IPS-NIHi7 (cell line): ENCODE measurements around the gene CACNA1B.
"Not testable (repeated sequence)": the region's sequence is repeated elsewhere in the genome, so short reads cannot be mapped to it uniquely, and the experiment has no call there.

Experiments
- DNase-seq: peaks from one replicate; pipeline ENCODE4 v3.0.0; 2012; ENCODE audit warnings: mixed read lengths; ENCODE audit errors: extremely low spot score

Gene CACNA1B

DNA sequence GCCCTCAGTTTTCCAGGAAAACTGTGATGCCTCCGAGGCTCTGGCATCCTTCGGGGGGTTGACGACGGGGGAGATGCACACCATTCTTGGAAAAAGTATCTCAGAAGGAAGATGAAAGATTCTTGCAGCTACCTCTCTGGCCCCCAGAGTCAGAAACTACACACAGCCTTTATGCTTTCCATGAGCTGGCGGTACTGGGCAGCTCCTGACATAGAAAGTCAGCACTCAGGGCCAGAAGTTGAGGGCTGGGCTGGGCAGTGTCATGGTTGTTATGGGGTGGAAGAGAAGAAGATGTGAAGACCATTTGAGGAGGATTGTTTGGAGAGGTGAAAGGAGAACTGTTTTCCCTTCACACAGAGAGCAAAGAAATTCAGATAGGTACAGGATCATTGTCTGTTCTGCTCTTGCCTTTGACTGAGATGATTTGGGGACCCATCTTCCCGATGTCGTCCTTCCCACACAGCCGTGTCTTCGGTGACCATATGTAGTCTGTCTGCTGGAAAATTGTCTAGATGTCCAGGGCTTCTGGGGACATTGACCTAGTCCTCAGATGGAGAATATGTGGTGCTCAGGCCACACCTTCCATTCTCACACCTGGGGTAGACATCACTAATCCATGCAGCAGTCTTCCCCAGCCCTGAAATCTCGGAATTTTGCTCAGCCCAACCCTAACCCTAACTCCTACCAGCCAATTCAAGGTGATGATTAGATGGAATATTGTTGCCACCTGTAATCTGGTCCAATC is 237.1 kb downstream of the CACNA1B start:
- DNase-seq = no peak

DNA sequence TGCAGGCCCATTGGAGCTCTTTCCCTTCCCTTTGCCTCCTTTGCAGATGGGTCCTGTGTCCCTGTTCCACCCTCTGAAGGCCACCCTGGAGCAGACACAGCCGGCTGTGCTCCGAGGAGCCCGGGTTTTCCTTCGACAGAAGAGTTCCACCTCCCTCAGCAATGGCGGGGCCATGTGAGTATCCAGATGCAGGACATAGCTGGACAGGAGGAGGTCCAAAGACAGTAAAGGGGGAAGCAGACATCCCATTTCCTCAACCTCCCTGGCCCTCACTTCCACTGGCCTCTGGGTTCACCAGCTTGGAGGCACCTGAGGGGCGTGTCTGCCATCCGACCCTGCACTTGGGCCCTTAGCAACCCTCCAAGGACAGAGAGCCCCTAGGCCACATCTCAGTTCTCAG is 237.9 kb downstream of the CACNA1B start:
- no peak for DNase-seq

DNA sequence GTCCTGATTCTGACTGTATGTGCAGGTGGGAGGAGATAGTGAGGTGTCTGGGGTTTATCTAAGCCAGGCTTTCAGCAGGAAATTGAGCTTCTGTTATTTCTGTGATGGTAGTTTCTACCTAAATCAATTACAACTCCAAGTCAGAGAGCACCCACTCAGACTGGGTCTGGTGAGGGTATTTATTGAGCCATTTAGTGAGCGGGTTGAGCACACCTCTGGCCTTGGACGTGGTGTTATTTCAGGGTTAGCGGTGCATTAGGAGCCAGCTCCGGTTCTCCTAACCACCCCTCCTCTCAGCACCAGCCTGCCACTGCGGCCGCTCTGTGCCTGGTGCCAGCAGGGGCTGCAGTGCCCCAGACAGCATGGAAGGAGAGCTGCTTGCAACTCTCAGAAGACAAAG is 238.9 kb downstream of the CACNA1B start:
- DNase-seq = no peak

DNA sequence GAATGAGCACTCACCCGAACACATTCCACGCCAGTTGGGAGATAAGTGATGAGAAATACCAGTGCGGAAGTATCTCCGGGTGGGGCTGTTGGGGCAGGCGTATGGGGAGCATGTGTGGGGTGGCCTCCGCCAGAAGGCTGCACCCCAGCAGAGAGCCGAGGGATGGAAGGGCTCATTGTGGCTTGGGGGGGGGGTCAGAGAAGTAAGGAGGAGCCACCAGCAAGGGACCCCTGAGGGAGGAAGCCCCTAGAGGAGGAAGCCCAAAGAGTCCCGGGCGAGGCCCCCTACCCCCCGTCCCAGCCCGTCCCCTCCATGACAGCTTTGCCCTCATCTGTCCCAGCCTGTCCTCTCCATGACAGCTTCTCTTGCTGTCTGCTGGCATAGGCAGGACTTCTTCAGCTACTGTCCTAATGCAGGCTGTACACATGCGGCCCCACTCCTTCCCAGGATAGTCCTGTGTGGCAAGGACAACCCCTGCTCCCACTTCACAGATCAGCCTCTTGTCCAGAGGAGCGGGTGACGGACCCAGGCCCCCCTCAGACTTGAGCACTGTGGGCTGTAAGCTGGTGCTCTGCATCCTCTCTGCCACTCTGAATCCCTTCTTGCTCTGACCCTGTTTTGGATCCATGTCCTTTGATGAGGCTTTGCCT is 239.6 kb downstream of the CACNA1B start:
- no peak for DNase-seq

DNA sequence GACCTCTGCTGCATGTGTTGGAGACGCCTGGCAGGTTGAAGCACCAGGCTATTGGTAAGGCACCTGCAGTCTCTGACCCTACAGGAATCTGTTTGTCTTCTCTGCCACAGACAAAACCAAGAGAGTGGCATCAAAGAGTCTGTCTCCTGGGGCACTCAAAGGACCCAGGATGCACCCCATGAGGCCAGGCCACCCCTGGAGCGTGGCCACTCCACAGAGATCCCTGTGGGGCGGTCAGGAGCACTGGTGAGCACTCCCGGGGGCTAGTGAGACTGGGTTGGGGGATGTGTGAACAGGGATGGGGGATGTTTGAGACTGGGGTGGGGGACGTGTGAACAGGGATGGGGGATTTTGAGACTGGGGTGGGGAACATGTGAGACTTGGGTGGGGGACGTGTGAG is 240.3 kb downstream of the CACNA1B start:
- DNase-seq = no peak

DNA sequence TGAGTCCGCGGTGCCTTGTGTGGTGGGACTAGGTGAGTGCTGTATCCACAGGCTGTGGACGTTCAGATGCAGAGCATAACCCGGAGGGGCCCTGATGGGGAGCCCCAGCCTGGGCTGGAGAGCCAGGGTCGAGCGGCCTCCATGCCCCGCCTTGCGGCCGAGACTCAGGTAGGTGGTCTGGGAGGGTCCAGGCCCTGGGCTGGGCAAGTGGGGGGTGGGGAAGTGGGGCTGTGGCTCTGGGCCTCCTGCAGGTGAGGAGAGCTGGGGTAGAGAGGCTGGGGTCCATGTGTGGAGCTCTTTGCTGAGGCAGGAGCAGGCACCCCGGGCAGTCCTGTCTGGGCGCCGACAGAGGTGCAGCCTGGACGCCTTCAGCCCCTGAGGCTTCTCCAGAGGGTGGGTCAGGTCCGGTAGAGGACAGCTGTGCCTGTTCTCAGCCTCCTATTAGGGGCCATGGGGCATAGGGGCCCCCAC is 241.1 kb downstream of the CACNA1B start:
- no peak for DNase-seq

DNA sequence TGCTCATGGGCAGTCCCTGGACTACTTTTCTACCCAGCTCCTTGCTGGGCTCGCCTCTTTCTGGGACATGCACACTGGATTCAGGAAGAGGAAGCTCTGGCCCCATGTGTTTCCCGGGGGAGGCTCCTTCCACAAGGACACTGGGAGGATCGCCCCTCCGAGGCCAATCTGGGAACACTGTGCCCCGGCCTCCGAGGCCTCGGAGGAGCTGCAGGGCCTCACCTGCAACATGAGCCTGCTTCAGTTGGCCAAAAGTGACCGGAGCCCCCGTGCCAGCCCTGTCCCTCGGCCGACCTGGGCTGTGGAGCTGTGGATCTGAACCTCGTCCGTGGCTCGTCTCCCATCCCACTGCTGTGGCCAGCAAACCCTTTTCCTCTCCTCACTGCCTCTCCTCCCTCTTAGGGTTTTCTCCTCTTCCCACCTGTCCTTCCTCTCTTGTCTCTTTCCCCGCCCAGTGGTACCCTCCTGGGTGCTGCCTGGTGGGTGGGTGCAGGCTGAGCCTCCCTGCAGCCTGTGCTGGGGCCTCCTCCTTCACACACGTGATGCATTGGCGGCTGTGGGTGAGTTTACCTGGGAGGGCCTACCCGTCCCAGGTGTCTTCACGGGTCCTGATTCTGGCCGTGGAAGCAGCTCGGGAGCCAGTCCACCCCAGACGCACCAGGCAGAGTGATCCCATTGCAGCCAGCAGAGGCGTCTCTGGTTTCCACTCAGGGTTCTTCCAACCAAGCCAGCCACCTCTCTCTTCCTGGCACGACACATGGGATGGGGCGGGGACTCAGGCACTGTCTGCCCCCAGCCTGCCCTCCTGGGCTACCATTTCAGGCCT is 241.8 kb downstream of the CACNA1B start:
- DNase-seq = no peak

DNA sequence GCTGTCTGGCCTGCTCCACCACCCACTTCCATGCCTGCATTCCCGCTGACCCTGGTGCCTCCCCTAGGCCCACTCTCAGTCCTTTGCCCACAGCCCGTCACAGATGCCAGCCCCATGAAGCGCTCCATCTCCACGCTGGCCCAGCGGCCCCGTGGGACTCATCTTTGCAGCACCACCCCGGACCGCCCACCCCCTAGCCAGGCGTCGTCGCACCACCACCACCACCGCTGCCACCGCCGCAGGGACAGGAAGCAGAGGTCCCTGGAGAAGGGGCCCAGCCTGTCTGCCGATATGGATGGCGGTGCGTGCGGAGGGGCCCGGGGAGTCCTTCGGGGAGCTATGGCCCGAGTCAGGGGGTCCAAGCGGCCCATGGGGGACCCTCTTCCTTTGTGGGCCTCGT is 242.5 kb downstream of the CACNA1B start:
- no peak for DNase-seq

DNA sequence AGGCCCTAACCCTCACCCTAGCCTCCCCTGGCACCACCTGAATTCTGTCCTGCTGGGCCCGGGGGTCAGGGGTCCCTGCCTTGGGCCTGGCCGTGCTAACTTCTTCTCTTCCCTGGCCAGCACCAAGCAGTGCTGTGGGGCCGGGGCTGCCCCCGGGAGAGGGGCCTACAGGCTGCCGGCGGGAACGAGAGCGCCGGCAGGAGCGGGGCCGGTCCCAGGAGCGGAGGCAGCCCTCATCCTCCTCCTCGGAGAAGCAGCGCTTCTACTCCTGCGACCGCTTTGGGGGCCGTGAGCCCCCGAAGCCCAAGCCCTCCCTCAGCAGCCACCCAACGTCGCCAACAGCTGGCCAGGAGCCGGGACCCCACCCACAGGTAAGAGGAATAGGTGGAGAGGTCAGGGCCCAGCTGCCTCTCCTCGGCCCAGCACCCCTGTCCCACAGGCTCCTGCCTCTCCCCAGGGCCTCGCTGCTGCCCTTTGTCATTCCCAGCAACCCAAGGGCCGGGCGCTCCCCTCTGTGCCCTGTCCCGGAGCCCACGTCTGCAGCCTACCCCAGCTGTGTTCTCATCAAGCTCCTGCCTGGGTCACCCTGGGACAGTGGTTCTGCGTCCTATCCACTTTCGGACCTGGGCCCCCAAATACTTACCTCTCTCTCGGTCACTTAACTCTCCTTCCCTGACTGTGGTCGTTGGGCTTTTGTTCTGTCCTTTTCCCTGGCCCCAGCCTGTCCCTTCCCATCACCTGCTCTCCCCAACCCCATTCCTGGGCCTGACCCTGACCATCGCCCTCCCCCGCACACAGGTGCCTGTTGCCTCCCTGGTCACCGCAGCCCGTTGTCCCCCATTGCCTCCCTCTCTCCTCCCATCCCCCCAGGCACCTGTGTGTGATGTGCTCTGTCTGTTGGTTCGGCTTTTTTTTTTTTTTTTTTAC is 243.2 kb downstream of the CACNA1B start:
- no peak for DNase-seq

DNA sequence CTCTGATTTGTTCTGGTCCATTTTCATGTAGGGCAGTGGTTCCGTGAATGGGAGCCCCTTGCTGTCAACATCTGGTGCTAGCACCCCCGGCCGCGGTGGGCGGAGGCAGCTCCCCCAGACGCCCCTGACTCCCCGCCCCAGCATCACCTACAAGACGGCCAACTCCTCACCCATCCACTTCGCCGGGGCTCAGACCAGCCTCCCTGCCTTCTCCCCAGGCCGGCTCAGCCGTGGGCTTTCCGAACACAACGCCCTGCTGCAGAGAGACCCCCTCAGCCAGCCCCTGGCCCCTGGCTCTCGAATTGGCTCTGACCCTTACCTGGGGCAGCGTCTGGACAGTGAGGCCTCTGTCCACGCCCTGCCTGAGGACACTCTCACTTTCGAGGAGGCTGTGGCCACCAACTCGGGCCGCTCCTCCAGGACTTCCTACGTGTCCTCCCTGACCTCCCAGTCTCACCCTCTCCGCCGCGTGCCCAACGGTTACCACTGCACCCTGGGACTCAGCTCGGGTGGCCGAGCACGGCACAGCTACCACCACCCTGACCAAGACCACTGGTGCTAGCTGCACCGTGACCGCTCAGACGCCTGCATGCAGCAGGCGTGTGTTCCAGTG is 244.0 kb downstream of the CACNA1B start:
- no peak for DNase-seq

DNA sequence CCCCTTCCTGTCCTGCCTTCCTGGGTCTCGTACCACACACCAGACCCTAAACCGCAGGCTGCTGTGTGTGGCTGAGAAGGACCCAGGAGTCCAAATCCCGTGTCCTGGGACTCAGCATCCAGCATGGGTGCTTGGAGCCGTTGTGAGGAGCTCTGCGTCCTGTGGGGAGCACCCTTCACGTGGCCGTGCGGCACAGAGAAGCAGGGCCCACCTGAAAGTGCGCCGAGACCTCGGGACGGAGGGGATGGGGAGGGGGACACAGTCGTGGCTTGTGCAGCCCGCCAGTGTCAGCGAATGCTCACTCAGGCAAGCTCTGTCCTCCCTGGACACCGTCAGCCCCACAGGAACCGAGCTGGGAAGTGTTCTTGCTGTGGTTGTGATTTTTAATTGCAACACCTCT is 244.6 kb downstream of the CACNA1B start:
- DNase-seq = no peak

DNA sequence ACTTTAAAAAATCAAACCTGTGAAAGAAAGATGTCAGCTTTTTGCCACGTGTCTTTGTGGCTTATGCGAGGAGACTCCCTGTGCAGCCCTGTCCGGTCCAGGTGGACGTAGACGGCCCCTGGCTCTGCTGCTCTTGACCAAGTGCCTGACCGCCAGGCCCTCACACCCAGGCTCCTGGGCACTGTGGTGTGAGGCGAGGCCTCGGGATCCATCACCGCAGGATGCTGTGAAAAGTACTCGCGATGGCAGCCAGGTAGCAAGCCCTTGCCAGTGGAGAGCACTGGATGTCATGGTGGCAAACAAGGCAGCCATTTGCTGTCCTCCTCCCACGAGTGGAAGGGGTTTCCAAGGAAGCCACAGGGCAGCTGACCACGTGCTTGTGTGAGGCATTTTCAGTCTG is 245.1 kb downstream of the CACNA1B start:
- no peak for DNase-seq

DNA sequence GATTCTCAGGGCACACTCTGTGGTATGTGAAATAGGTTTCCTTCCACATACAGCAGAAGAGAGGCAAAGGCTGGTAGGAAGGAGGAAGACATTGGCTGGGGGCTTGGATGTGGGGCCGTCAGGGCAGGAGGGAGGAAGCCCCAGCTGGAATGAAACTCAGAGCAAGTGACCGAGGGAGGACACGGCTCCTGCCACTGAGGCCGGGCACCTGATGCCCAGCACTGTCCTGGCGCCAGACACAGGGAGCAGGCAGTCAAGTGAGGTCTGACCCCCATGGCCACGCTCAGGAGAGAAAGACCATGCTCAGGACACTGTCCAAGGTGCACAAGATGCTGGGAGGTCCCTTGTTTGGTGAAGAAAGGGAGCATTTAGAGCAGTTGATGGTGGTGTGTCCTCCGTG is 245.5 kb downstream of the CACNA1B start:
- no peak for DNase-seq

DNA sequence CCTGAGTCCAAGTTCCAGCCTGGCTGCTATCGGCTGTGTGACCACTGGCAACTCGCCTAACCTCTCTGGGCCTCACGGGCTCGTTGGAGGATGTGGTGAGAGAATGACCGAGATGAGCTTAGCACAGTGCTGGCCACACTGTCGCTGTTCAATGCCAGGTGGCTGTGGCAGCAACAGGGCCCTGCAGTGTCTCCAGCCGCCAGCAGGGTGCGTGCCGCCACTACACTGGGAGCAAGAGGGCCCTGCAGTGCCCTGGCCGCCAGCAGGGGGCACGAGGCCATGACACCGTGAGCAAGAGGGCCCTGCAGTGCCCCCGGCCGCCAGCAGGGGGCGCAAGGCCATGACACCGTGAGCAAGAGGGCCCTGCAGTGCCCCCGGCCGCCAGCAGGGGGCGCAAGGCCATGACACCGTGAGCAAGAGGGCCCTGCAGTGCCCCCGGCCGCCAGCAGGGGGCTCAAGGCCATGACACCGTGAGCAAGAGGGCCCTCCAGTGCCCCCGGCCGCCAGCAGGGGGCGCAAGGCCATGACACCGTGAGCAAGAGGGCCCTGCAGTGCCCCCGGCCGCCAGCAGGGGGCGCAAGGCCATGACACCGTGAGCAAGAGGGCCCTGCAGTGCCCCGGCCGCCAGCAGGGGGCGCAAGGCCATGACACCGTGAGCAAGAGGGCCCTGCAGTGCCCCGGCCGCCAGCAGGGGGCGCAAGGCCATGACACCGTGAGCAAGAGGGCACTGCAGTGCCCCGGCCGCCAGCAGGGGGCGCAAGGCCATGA is 248.7 kb downstream of the CACNA1B start:
- DNase-seq = not testable (repeated sequence)

DNA sequence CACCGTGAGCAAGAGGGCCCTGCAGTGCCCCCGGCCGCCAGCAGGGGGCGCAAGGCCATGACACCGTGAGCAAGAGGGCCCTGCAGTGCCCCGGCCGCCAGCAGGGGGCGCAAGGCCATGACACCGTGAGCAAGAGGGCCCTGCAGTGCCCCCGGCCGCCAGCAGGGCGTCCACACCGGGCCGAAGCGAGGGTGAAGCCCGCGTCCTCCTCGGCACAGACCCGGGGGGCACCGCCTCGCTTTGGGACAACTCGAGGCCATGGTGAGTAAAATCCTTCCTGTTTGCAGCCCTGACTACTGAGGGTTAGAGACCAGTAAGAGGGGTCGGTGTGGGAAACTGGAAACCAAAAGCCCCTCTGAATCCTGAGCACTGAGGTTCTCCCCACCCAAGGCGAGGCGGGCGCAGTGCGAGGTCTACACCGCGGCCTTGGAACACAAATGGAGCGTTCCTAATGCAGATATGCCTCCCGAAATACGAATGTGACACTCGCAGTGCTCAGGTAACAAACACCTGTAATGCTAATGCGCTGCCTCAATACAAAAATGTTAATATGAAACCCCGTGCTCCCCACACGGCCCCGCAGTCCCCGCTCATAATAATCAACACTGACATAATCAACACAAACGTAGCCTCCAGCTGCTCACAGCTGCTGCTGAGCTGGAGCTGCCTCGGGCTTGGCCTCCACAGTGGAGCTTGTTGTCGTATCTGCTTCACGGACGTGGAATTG is 249.4 kb downstream of the CACNA1B start:
- not testable (repeated sequence) for DNase-seq

DNA sequence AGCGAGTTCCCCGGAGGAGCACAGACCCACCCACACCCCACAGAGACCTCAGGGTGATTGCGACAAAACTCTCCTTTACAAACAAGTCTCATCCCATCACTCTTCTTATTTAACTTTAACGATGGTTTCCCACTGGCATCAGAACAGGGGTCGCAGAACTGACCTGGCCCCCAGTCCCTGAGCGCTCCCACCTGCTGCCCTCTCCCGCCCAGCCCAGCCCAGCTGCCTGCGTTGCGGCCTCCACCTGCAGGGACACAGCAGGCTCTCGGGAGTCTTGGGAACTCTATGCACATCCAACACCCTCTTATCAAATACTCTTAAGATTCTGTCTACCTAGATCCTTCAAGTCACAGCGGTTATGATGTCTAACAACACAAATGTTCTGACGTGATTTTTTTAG is 250.4 kb downstream of the CACNA1B start:
- not testable (repeated sequence) for DNase-seq

DNA sequence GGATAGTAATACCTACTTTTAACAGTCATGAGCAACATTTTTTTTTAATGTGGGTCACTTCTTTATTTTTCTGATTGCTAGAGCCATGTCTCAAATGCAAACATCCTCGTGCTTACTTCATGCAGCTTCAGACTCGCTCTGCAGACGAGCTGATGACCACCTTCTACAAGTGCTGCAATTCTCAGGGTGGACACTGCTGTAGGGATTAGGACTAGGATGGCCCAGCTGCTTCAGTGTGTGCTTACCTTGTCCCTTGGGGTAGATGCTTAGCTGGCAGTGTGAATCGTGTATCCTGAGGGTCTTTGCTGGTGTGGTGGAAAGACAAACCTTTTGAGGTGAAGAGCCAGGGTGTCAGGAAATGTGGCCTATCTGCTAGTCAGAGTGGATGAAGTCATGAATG is 251.7 kb downstream of the CACNA1B start:
- DNase-seq = not testable (repeated sequence)

DNA sequence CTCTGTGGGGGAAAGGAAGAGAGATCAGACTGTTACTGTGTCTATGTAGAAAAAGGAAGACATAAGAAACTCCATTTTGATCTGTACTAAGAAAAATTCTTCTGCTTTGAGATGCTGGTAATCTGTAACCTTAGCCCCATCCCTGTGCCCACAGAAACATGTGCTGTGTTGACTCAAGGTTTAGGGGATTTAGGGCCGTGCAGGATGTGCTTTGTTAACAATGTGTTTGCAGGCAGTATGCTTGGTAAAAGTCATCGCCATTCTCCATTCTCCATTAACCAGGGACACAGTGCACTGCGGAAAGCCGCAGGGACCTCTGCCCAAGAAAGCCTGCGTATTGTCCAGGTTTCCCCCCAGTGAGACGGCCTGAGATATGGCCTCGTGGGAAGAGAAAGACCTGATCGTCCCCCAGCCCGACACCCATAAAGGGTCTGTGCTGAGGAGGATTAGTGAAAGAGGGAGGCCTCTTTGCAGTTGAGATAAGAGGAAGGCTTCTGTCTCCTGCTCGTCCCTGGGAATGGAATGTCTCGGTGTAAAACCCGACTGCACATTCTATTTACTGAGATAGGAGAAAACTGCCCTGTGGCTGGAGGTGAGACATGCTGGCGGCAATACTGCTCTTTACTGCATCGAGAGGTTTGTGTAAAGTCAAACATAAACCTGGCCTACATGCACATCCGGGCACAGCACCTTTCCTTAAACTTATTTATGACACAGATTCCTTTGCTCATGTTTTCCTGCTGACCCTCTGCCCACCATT is 255.5 kb downstream of the CACNA1B start:
- not testable (repeated sequence) for DNase-seq

DNA sequence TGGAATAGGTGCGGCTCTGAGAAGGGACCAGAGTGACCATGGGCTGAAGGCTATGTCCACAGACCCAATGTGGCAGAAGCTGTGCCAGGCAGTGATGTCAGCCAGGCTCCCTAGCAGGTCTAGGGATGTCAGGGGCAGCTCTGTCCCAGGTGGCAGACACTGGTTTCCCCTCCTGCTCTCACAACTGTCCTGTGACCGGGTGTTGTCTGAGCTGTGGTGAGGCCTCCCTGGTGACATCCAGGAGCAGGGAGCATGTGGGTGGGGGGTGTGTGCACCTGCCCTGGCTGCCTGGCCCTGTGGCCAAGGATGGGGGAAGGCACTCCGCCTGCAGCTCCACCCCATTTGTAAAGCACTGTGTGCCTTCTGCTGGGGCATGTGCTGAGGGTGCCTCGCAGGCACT is 257.0 kb downstream of the CACNA1B start:
- not testable (repeated sequence) for DNase-seq
